Measurements from ENCODE around the gene TBXA2R. TPM values are rescaled to one million over a fixed set of nuclear protein-coding genes. Genes with fewer than 3 reads are reported as not detected.
"Not testable (repeated sequence)": the region's sequence is repeated elsewhere in the genome, so short reads cannot be mapped to it uniquely, and the experiment has no call there.

TBXA2R gene
- total RNA-seq, 1 donor from 2014 or later = 0.23 TPM

GRCh38 chr19:3632098-3632497, 25.4 kb upstream of the TBXA2R start:
- Mint-ChIP-seq H3K4me1 (peaks cover under 1% of the 10 kb centered on the region), H3K27me3 (ENCODE audit: low read depth) (no peaks in the 10 kb centered on the region), H3K4me3 (no peak overlapping the region), H3K9me3 (no peaks in the 10 kb centered on the region), H3K36me3 (ENCODE audit: low read depth) (no peaks in the 10 kb centered on the region), H3K27ac (ENCODE audit: unreplicated experiment) (no peak overlapping the region)
- no peak for DNase-seq (ENCODE audit: low read depth, low spot score)
- no peak for TF ChIP-seq CTCF (conservative IDR thresholded peaks at IDR 0.05)

GRCh38 chr19:3631053-3631861, 24.6 kb upstream of the TBXA2R start:
- DNase-seq (ENCODE audit: low read depth, low spot score) = no peak
- H3K36me3 Mint-ChIP-seq (ENCODE audit: low read depth) = no peaks in the 10 kb centered on the region
- H3K4me3 Mint-ChIP-seq = no peak overlapping the region
- TF ChIP-seq CTCF (conservative IDR thresholded peaks at IDR 0.05) = no peak
- H3K9me3 Mint-ChIP-seq = no peaks in the 10 kb centered on the region
- H3K4me1 Mint-ChIP-seq = peaks cover 9% of the 10 kb centered on the region
- H3K27me3 Mint-ChIP-seq (ENCODE audit: low read depth) = no peaks in the 10 kb centered on the region
- H3K27ac Mint-ChIP-seq (ENCODE audit: unreplicated experiment) = no peak overlapping the region

DNA sequence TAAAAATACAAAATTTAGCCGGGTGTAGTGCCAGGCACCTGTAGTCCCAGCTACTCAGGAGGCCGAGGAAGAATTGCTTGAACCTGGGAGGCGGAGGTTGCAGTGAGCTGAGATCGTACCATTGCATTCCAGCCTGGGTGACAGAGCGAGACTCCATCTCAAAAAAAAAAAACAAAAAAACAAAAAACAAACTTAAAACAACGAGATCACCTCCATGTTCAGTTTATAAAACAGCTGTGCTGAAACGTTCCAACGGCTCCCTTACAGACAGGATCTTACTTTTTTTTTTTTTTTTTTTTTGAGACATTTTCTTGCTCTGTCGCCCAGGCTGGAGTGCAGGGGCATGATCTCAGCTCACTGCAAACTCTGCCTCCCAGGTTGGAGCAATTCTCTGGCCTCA, 22.1 kb upstream of the TBXA2R start:
- DNase-seq (ENCODE audit: low read depth, low spot score); H3K4me3 Mint-ChIP-seq; H3K9me3 Mint-ChIP-seq; H3K27ac Mint-ChIP-seq (ENCODE audit: unreplicated experiment); H3K36me3 Mint-ChIP-seq (ENCODE audit: low read depth); H3K27me3 Mint-ChIP-seq (ENCODE audit: low read depth): not testable (repeated sequence)
- peaks cover 24% of the 10 kb centered on the region for H3K4me1 Mint-ChIP-seq

DNA sequence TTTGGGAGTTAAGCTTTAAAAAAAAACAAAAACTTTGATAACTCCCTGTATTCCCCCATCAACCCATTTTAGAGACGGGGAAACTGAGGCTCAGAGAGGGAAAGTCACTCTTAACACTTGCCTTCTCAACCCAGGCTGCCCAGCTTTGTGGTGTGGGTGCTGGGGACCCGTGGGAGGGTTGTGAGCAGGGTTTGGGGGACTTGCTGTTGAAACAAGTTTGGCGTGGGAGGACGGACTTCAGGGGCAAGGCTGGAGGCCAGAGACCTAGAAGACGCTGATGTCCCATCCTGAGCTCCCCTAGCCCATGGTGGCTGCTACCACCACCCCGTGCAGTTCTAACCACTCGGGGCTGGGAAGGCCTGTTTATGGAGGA, 20.7 kb upstream of the TBXA2R start:
- Mint-ChIP-seq H3K4me3 (peak overlapping the region; percentile 90), H3K4me1 (peaks cover 24% of the 10 kb centered on the region), H3K27me3 (ENCODE audit: low read depth) (no peaks in the 10 kb centered on the region), H3K9me3 (no peaks in the 10 kb centered on the region), H3K36me3 (ENCODE audit: low read depth) (no peaks in the 10 kb centered on the region), H3K27ac (ENCODE audit: unreplicated experiment) (no peak overlapping the region)
- TF ChIP-seq CTCF (conservative IDR thresholded peaks at IDR 0.05) = no peak
- no peak for DNase-seq (ENCODE audit: low read depth, low spot score)

- no peaks in the 10 kb centered on the region for H3K36me3 Mint-ChIP-seq (ENCODE audit: low read depth)
- no peaks in the 10 kb centered on the region for H3K27me3 Mint-ChIP-seq (ENCODE audit: low read depth)
- peaks cover 24% of the 10 kb centered on the region for H3K4me1 Mint-ChIP-seq
- H3K27ac Mint-ChIP-seq (ENCODE audit: unreplicated experiment) = peak within 1 kb of the TSS; percentile 100
- TF ChIP-seq CTCF (conservative IDR thresholded peaks at IDR 0.05) = no peak
- H3K9me3 Mint-ChIP-seq = no peaks in the 10 kb centered on the region
- peak within 1 kb of the TSS; percentile 90 for H3K4me3 Mint-ChIP-seq
- DNase-seq (ENCODE audit: low read depth, low spot score) = peak; percentile 96
Observed at GRCh38 chr19:3626473-3627350, 20.0 kb upstream of the TBXA2R start, which contains the start of gene CACTIN. Gene CACTIN (minus strand): TSS chr19:3626790. CDS start chr19:3626762, 28 bp downstream.
